ENCODE measurements around the gene NCAPG2. TPM values are rescaled to one million over a fixed set of nuclear protein-coding genes. Genes with fewer than 3 reads are reported as not detected.

NCAPG2 gene
- total and polyA plus RNA-seq, 2 donors (not counting 1 experiment from before 2014, with no cell fraction given) = 10.9 to 18.7 TPM

GRCh38 chr7:158612546-158612945 lies 92.1 kb downstream of the NCAPG2 start:
- TF ChIP-seq EZH2 (IDR thresholded peaks at IDR 0.05; ENCODE audit: low read length, missing control alignments) (no peak), CTCF (conservative IDR thresholded peaks at IDR 0.05 in 1 of 2, IDR thresholded peaks at IDR 0.05 in 1 of 2; ENCODE audit: low read depth in 1 of 2, low read length in 2 of 2) (no peak)
- H3K4me1 ChIP-seq (ENCODE audit: control insufficient read depth, extremely low read depth, insufficient read depth, low read length) = peaks cover 2% of the 10 kb centered on the region
- H3K4me2 ChIP-seq (ENCODE audit: extremely low read depth, insufficient read depth, low read length) = no peak overlapping the region
- H3K36me3 ChIP-seq (ENCODE audit: control insufficient read depth, insufficient read depth, low read length) = no peaks in the 10 kb centered on the region
- no peak overlapping the region for H3K4me3 ChIP-seq (replicated peaks in 1 of 4; ENCODE audit: control extremely low read depth in 1 of 4, insufficient read depth in 1 of 4, low read depth in 3 of 4, low read length in 4 of 4)
- no peak overlapping the region for H3K27ac ChIP-seq (ENCODE audit: insufficient read depth, low read length)
- H3K9me3 ChIP-seq (ENCODE audit: control insufficient read depth, insufficient read depth, low read depth, low read length) = no peaks in the 10 kb centered on the region
- DNase-seq (ENCODE audit: low read depth in 2 of 2) = no peak
- no peaks in the 10 kb centered on the region for H4K20me1 ChIP-seq (ENCODE audit: control insufficient read depth, extremely low read depth, insufficient read depth, low read length)
- no peaks in the 10 kb centered on the region for H3K79me2 ChIP-seq (ENCODE audit: control insufficient read depth, insufficient read depth, low read length)
- no peaks in the 10 kb centered on the region for H3K27me3 ChIP-seq (ENCODE audit: control insufficient read depth, insufficient read depth, low read length)
- H3K9ac ChIP-seq (ENCODE audit: insufficient read depth, low read length) = no peak overlapping the region
- H2AFZ ChIP-seq (ENCODE audit: low read length) = no peak overlapping the region

GRCh38 chr7:158611541-158611940 lies 93.1 kb downstream of the NCAPG2 start:
- no peak overlapping the region for H3K4me2 ChIP-seq (ENCODE audit: extremely low read depth, insufficient read depth, low read length)
- H3K4me3 ChIP-seq (replicated peaks in 1 of 4; ENCODE audit: control extremely low read depth in 1 of 4, insufficient read depth in 1 of 4, low read depth in 3 of 4, low read length in 4 of 4) = no peak overlapping the region
- DNase-seq (ENCODE audit: low read depth in 2 of 2) = no peak
- H3K9me3 ChIP-seq (ENCODE audit: control insufficient read depth, insufficient read depth, low read depth, low read length) = no peaks in the 10 kb centered on the region
- H3K9ac ChIP-seq (ENCODE audit: insufficient read depth, low read length) = no peak overlapping the region
- no peaks in the 10 kb centered on the region for H3K36me3 ChIP-seq (ENCODE audit: control insufficient read depth, insufficient read depth, low read length)
- H3K27ac ChIP-seq (ENCODE audit: insufficient read depth, low read length) = no peak overlapping the region
- H3K27me3 ChIP-seq (ENCODE audit: control insufficient read depth, insufficient read depth, low read length) = no peaks in the 10 kb centered on the region
- TF ChIP-seq CTCF (conservative IDR thresholded peaks at IDR 0.05 in 1 of 2, IDR thresholded peaks at IDR 0.05 in 1 of 2; ENCODE audit: low read depth in 1 of 2, low read length in 2 of 2) = no peak
- TF ChIP-seq EZH2 (IDR thresholded peaks at IDR 0.05; ENCODE audit: low read length, missing control alignments) = no peak
- no peaks in the 10 kb centered on the region for H3K79me2 ChIP-seq (ENCODE audit: control insufficient read depth, insufficient read depth, low read length)
- H2AFZ ChIP-seq (ENCODE audit: low read length) = no peak overlapping the region
- H3K4me1 ChIP-seq (ENCODE audit: control insufficient read depth, extremely low read depth, insufficient read depth, low read length) = peaks cover 2% of the 10 kb centered on the region
- no peaks in the 10 kb centered on the region for H4K20me1 ChIP-seq (ENCODE audit: control insufficient read depth, extremely low read depth, insufficient read depth, low read length)

- Histone ChIP-seq H3K36me3 (ENCODE audit: control insufficient read depth, insufficient read depth, low read length) (no peaks in the 10 kb centered on the region), H3K4me2 (ENCODE audit: extremely low read depth, insufficient read depth, low read length) (no peak overlapping the region), H3K4me3 (replicated peaks in 1 of 4; ENCODE audit: control extremely low read depth in 1 of 4, insufficient read depth in 1 of 4, low read depth in 3 of 4, low read length in 4 of 4) (no peak overlapping the region), H3K79me2 (ENCODE audit: control insufficient read depth, insufficient read depth, low read length) (no peaks in the 10 kb centered on the region), H3K4me1 (ENCODE audit: control insufficient read depth, extremely low read depth, insufficient read depth, low read length) (no peaks in the 10 kb centered on the region), H3K27ac (ENCODE audit: insufficient read depth, low read length) (no peak overlapping the region), H3K27me3 (ENCODE audit: control insufficient read depth, insufficient read depth, low read length) (no peaks in the 10 kb centered on the region), H4K20me1 (ENCODE audit: control insufficient read depth, extremely low read depth, insufficient read depth, low read length) (no peaks in the 10 kb centered on the region), H3K9ac (ENCODE audit: insufficient read depth, low read length) (no peak overlapping the region), H2AFZ (ENCODE audit: low read length) (no peak overlapping the region), H3K9me3 (ENCODE audit: control insufficient read depth, insufficient read depth, low read depth, low read length) (no peaks in the 10 kb centered on the region)
- TF ChIP-seq CTCF (conservative IDR thresholded peaks at IDR 0.05 in 1 of 2, IDR thresholded peaks at IDR 0.05 in 1 of 2; ENCODE audit: low read depth in 1 of 2, low read length in 2 of 2) = no peak
- DNase-seq (ENCODE audit: low read depth in 2 of 2) = no peak
Observed at GRCh38 chr7:158609313-158609974, 95.2 kb downstream of the NCAPG2 start.
